GM19397 (cell line): ENCODE data around the gene F3.

Experiments used
- ATAC-seq: cut with Tn5 transposase; IDR thresholded peaks from one replicate; pipeline ENCODE4 v1.9.1; 2021; ENCODE audit warnings: mild to moderate bottlenecking, moderate library complexity; ENCODE audit not compliant: unreplicated experiment

Gene F3

GRCh38 chr1:94528826-94529225 is 12.7 kb downstream of the F3 start:
- no peak for ATAC-seq

- no peak for ATAC-seq
Measured at GRCh38 chr1:94528299-94528698, 13.3 kb downstream of the F3 start.

GRCh38 chr1:94527447-94528031 is 14.0 kb downstream of the F3 start:
- ATAC-seq = no peak

GRCh38 chr1:94526152-94526980 is 15.2 kb downstream of the F3 start:
- ATAC-seq = no peak

- ATAC-seq = no peak
Measured at GRCh38 chr1:94524531-94524930, 17.0 kb downstream of the F3 start.

- ATAC-seq = no peak
Measured at GRCh38 chr1:94522304-94522703, 19.3 kb downstream of the F3 start.

- ATAC-seq = no peak
Measured at GRCh38 chr1:94519351-94519750, 22.2 kb downstream of the F3 start.

- ATAC-seq = no peak
Measured at GRCh38 chr1:94515296-94515947, 26.1 kb downstream of the F3 start.

- no peak for ATAC-seq
Measured at GRCh38 chr1:94514095-94514727, 27.3 kb downstream of the F3 start.

GRCh38 chr1:94512816-94513215 is 28.7 kb downstream of the F3 start:
- no peak for ATAC-seq

- no peak for ATAC-seq
Measured at GRCh38 chr1:94504601-94505000, 37.0 kb downstream of the F3 start.

GRCh38 chr1:94503153-94503552 is 38.4 kb downstream of the F3 start:
- no peak for ATAC-seq

- no peak for ATAC-seq
Measured at GRCh38 chr1:94501935-94502334, 39.6 kb downstream of the F3 start.

- ATAC-seq = no peak
Measured at GRCh38 chr1:94501426-94501825, 40.1 kb downstream of the F3 start.

GRCh38 chr1:94496076-94496755 is 45.3 kb downstream of the F3 start:
- ATAC-seq = no peak

- no peak for ATAC-seq
Measured at GRCh38 chr1:94490556-94490955, 51.0 kb downstream of the F3 start.

- no peak for ATAC-seq
Measured at GRCh38 chr1:94486990-94487389, 54.6 kb downstream of the F3 start.

- peak; percentile 95 for ATAC-seq
Measured at GRCh38 chr1:94481473-94481933, 60.1 kb downstream of the F3 start.

- ATAC-seq = no peak
Measured at GRCh38 chr1:94479682-94480081, 61.9 kb downstream of the F3 start.
